H7 (cell line): ENCODE data around the gene MAST4. TPM values are rescaled to one million over a fixed set of nuclear protein-coding genes. Genes with fewer than 3 reads are reported as not detected.

Experiments
- DNase-seq: peaks from one replicate; pipeline ENCODE4 v3.0.0; 2012
- H3K27me3 ChIP-seq: 2 replicates; pipeline ENCODE4 v1.6.0; 2011; ENCODE audit warnings: mild to moderate bottlenecking, low read length; ENCODE audit not compliant: control insufficient read depth, insufficient read depth
- H3K36me3 ChIP-seq: replicated peaks from 2 replicates; pipeline ENCODE4 v1.5.1; 2011; ENCODE audit warnings: low read length; ENCODE audit not compliant: control insufficient read depth, insufficient read depth
- H3K4me3 ChIP-seq: 2 replicates; pipeline ENCODE4 v1.5.1; 2011; ENCODE audit warnings: low read depth, mild to moderate bottlenecking, control low read depth, low read length, moderate library complexity; ENCODE audit not compliant: insufficient read depth
- total RNA-seq: library from RNA; depleted of rRNA; stranded (reverse); fragments of >200 nt; shearing (Covaris generic); gene quantifications from 2 replicates; pipeline ENCODE4 v1.2.3, GENCODE V29; 2014

The MAST4 gene
- total RNA-seq, 1 experiment from 2014 or later, result 1.6 TPM

- no peak overlapping the region for H3K4me3 ChIP-seq
- no peak for DNase-seq
- no peaks in the 10 kb centered on the region; the same call in none of the 2 replicates for H3K36me3 ChIP-seq
- no peaks in the 10 kb centered on the region for H3K27me3 ChIP-seq
Observed at GRCh38 chr5:67140413-67140812, 544.2 kb downstream of the MAST4 start.

GRCh38 chr5:67141644-67142043, 545.5 kb downstream of the MAST4 start:
- no peaks in the 10 kb centered on the region for H3K27me3 ChIP-seq
- no peak for DNase-seq

GRCh38 chr5:67142816-67143215, 546.6 kb downstream of the MAST4 start:
- no peak for DNase-seq
- H3K36me3 ChIP-seq, result no peaks in the 10 kb centered on the region; the same call in none of the 2 replicates
- H3K27me3 ChIP-seq, result no peaks in the 10 kb centered on the region
- no peak overlapping the region for H3K4me3 ChIP-seq

More at GRCh38 chr5:67141644-67142043, 545.5 kb downstream of the MAST4 start:
- Histone ChIP-seq H3K4me3 (no peak overlapping the region), H3K36me3 (no peaks in the 10 kb centered on the region; the same call in none of the 2 replicates)

GRCh38 chr5:67143549-67143948, 547.4 kb downstream of the MAST4 start:
- no peak for DNase-seq
- H3K36me3 ChIP-seq, result no peaks in the 10 kb centered on the region; the same call in none of the 2 replicates
- H3K27me3 ChIP-seq, result no peaks in the 10 kb centered on the region
- H3K4me3 ChIP-seq, result no peak overlapping the region

- Histone ChIP-seq H3K4me3 (no peak overlapping the region), H3K36me3 (no peaks in the 10 kb centered on the region; the same call in none of the 2 replicates)
Observed at GRCh38 chr5:67144183-67144639, 548.0 kb downstream of the MAST4 start.

GRCh38 chr5:67146574-67146973, 550.4 kb downstream of the MAST4 start:
- Histone ChIP-seq H3K4me3 (no peak overlapping the region), H3K36me3 (no peaks in the 10 kb centered on the region; the same call in none of the 2 replicates), H3K27me3 (no peaks in the 10 kb centered on the region)
- DNase-seq, result no peak

More at GRCh38 chr5:67144183-67144639, 548.0 kb downstream of the MAST4 start:
- H3K27me3 ChIP-seq, result no peaks in the 10 kb centered on the region
- DNase-seq, result no peak

- DNase-seq, result no peak
- Histone ChIP-seq H3K4me3 (no peak overlapping the region), H3K27me3 (no peaks in the 10 kb centered on the region), H3K36me3 (no peaks in the 10 kb centered on the region; the same call in none of the 2 replicates)
Observed at GRCh38 chr5:67146981-67147380, 550.8 kb downstream of the MAST4 start.

- no peak overlapping the region for H3K4me3 ChIP-seq
- H3K36me3 ChIP-seq, result no peaks in the 10 kb centered on the region; the same call in none of the 2 replicates
- H3K27me3 ChIP-seq, result no peaks in the 10 kb centered on the region
- DNase-seq, result no peak
Observed at GRCh38 chr5:67147760-67148159, 551.6 kb downstream of the MAST4 start.

GRCh38 chr5:67149057-67149950, 553.1 kb downstream of the MAST4 start:
- no peaks in the 10 kb centered on the region for H3K27me3 ChIP-seq
- H3K4me3 ChIP-seq, result no peak overlapping the region
- no peaks in the 10 kb centered on the region for H3K36me3 ChIP-seq
- DNase-seq, result no peak

GRCh38 chr5:67149951-67150523, 553.8 kb downstream of the MAST4 start:
- Histone ChIP-seq H3K27me3 (no peaks in the 10 kb centered on the region), H3K4me3 (no peak overlapping the region), H3K36me3 (no peaks in the 10 kb centered on the region)
- peak; percentile 28 for DNase-seq

GRCh38 chr5:67152400-67152799, 556.2 kb downstream of the MAST4 start:
- Histone ChIP-seq H3K27me3 (no peaks in the 10 kb centered on the region), H3K36me3 (no peaks in the 10 kb centered on the region), H3K4me3 (no peak overlapping the region)
- DNase-seq, result no peak

GRCh38 chr5:67153292-67153691, 557.1 kb downstream of the MAST4 start:
- Histone ChIP-seq H3K36me3 (no peaks in the 10 kb centered on the region), H3K4me3 (no peak overlapping the region), H3K27me3 (no peaks in the 10 kb centered on the region)
- no peak for DNase-seq

- H3K4me3 ChIP-seq, result no peak overlapping the region
Observed at GRCh38 chr5:67154556-67155206, 558.5 kb downstream of the MAST4 start.

GRCh38 chr5:67156976-67157583, 560.9 kb downstream of the MAST4 start:
- no peaks in the 10 kb centered on the region for H3K27me3 ChIP-seq
- DNase-seq, result peak; percentile 60
- H3K36me3 ChIP-seq, result no peaks in the 10 kb centered on the region
- H3K4me3 ChIP-seq, result no peak overlapping the region

More at GRCh38 chr5:67154556-67155206, 558.5 kb downstream of the MAST4 start:
- no peak for DNase-seq
- Histone ChIP-seq H3K36me3 (no peaks in the 10 kb centered on the region), H3K27me3 (no peaks in the 10 kb centered on the region)
